Ramos (cell line): Measurements from ENCODE around the gene PCSK5.

Experiments used
- in situ Hi-C: fragments of 300-500 bp; cut with MboI; formaldehyde crosslinking; loops from one replicate; pipeline ENCODE4 v1.14.3; 2022; ENCODE audit warnings: low sequenced_read_pairs; ENCODE audit not compliant: unreplicated experiment

PCSK5 gene

GRCh38 chr9:75993434-75993833 is 103.0 kb downstream of the PCSK5 start:
- in situ Hi-C loops = no loop called here

- in situ Hi-C loops = no loop called here
Measured at GRCh38 chr9:75995066-75995465, 104.6 kb downstream of the PCSK5 start.

GRCh38 chr9:75996726-75997125 is 106.3 kb downstream of the PCSK5 start:
- in situ Hi-C loops = no loop called here

- in situ Hi-C loops = no loop called here
Measured at GRCh38 chr9:75997206-75997605, 106.7 kb downstream of the PCSK5 start.

DNA sequence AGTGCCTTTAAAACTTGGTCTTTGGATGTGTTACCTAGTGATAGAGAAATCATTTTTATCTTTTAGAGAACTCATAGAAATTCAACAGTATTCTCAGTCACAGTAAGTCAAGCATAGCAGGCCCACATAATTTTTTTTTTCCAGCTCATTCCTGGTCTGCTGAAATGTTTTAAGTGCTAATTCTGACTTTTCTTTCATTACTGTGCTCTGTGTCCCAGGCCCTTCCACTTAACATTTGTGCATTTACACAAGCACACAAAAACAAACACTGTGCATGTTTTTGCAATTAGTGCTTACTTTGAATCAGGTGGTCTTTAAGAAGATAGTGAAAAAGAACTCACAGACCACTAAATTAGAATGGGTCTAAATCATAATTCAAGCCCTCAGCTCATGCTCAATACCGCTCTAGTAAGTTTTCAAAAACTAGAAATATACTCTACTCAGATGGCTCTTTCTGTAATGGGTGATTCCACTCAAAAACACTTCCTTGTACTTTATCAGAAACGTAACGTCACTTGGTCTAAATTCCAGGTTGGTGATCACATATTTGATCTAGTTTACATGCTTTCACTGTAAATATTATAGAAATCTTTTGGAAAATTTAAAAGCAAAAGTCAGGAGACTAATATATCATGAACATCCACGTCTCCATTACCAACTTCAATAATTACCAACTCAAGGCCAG is 107.8 kb downstream of the PCSK5 start:
- in situ Hi-C loops = no loop called here

DNA sequence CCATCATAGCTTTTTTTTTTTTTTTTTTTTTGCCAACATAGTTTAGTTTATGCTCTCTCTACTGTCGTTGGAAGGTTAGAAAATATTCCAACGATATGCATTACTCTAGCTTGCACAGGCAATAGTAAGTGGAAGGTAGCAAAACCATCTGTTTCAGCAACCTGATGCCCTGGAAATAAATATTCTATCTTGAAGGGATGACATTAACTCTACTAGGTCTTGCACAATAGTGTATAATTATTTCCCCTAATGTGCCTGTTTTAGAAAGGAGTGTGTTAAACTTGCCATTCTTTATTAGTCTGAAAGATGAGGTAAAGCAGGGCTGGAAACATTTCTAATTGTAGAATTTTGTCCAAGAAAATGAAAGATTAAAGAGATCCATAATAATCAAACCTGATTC is 111.0 kb downstream of the PCSK5 start:
- in situ Hi-C loops = no loop called here

- in situ Hi-C loops = no loop called here
Measured at GRCh38 chr9:76003041-76003440, 112.6 kb downstream of the PCSK5 start.

DNA sequence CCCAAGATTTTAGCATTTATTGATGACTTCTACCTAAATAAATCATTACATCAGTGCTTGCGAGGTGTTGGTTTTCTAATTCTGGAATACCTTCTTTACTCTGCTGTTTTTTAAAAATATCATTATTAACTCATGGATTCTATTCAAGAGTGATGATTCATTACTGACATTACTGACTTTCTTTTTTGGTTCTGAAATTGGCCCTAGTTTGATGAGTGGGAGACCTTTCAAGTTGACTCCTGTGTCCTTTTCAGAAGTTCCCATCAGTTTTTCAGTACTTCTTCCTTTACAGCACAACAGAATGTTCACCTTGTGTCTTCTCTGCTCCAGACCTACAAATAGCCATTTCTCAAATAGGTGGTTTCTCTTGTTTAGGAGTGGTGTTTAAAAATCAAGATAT is 114.1 kb downstream of the PCSK5 start:
- in situ Hi-C loops = no loop called here

DNA sequence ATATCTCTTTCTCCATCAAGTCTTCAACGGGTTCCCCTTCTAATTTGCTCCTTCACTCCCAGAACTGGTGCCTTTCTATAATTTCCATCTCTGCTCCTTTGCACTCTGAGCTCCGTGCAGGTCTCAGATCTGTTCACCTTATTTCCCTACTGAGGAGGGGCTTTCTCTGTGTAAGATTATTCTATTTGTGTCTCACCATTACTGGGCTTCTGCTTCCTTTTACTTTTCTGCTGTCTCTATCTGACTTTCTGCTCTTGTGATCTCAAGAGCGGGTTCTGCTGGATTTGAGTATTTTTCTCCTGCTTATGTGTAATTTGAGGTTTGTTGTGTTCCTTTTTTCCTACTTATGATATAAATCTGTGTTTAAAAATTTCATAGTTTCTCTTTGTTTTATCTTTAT is 117.5 kb downstream of the PCSK5 start:
- in situ Hi-C loops = no loop called here

- in situ Hi-C loops = no loop called here
Measured at GRCh38 chr9:76013809-76014208, 123.3 kb downstream of the PCSK5 start.

DNA sequence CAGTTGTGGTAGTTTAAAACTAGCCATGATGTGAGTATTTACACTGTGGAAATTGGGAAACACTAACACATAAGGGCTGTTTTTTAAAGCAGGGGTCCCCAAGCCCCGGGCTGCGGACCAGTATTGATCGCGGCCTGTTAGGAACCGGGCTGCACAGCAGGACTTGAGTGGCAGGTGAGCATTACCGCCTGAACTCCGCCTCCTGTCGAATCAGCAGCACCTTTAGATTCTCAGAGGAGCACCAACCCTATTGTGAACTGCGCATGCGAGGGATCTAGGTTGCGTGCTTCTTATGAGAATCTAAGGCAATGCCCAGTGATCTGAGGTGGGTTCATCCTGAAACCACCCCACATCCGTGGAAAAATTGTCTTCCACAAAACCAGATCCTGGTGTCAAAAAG is 127.8 kb downstream of the PCSK5 start:
- in situ Hi-C loops = no loop called here

DNA sequence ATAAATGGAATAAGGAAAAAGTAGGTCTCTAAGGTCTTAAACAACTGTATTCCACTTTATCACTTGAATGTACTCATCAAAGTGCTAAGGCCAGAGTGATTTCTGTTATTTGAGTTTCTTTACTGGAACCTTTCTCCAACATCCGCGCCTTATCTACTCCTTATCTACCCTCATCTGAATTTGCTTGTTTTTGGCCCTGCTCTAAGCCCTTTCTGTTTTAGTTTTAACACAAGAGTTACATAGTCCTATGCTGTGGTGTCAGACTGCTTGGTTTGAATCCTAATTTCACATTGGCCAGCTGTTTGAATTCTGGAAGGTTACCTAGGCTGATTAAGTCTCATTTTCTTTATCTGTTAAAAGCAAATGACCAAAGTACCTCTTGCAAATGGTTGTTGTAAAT is 128.3 kb downstream of the PCSK5 start:
- in situ Hi-C loops = no loop called here

DNA sequence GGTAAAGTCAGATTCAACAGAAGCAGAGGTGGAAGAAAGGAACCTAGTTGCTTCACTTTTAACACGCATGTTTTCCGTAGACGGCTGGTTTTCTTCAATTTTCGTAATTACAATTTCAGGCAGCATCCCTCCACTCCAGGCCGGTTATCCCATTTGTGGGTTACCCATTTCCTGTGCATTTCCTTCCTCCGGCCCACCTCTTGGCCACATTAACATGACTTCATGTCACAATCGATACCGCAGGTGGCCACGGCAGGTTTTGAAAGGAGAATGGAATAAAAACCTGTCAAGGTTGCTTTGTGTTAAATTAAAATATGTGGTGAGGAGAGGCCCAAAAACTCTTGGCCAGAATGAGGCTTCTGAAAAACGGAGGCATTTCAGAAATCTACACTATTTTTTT is 130.2 kb downstream of the PCSK5 start:
- in situ Hi-C loops = no loop called here

DNA sequence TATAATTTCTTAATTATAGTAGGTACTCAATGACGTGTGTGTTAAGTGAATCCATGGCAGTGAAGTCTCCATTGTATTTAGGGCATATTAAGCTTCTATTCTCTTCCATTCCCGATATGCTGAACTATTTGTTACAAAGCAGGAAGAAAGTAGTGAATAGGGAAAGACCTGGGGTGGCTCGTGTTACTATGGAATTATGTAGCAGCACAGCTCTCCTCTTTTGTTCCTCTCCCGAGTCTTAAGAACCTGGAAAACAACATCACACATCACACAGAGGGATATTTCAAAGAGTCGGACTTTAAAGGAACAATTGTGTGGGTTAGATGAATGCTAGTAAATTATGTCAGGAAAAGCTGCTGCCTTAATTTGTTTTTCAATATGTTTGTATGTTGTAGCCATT is 131.8 kb downstream of the PCSK5 start:
- in situ Hi-C loops = no loop called here

DNA sequence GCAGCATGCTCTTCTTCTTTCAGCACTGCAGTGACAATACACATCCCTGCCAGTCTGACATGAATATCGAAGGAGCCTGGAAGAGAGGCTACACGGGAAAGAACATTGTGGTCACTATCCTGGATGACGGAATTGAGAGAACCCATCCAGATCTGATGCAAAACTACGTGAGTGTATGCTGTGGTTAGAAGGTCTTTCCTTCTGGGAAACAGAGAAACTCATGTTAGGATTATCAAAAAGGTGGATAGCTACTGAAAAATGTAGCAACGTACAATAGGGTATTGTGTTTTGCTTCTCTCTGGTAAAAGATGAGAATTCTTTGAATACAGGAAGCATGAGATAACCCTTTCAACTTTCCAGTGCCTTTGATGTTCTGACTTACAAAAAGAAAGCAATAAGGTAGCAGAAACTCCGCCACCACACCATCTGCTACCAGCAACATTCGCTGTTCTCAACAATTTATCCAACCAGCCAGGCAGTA is 133.3 kb downstream of the PCSK5 start:
- in situ Hi-C loops = no loop called here

DNA sequence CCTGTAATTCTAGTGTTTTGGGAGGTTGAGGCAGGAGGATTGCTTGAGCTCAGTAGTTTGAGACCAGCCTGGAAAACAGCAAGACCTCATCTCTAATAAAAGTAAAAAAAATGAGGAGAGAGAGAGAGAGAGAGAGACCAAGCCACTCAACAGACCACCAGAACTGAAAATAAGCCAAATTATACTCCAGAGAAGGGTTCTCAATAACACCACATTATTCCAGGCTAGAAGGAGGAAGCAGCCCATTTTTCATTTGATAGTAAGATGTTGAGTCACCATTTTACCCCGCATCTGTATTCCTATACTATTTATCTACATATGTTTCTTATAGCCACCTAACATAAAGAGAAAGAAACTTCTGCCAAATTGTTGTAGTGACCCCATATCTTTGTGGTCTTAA is 134.8 kb downstream of the PCSK5 start:
- in situ Hi-C loops = no loop called here

DNA sequence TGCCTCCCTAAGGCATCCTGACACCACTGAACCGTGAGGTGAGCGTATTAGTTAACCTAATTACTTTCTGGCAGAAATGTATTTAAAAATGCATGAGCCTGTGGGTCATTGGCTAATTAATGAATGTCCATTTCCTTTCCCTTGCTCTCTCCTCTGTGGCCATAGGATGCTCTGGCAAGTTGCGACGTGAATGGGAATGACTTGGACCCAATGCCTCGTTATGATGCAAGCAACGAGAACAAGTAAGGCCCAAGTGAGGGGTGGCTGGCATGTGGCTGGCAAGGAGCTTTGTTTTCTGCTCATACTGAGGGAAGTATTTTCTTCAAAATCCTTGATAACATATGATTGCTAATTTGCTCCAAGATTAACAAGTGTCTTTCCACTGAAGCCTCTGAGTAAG is 136.3 kb downstream of the PCSK5 start:
- in situ Hi-C loops = no loop called here

DNA sequence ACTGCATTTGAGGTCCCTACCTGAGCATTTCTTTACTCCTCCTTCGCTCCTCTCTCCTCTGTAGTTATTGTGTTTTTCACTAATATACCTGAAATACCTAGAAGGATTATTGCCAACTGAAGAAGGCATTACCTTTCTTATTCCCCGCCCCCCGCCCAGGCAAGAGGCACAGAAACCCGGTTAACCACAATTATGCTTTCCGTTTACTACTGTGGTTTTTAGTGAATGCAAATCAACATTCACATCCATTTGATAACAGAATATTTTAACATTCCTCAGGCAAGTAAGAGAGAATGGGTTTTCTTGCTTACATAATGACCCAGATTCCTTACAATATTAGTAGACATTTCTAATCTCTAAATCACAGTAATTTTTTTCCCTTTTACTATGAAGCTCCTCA is 136.9 kb downstream of the PCSK5 start:
- in situ Hi-C loops = no loop called here

- in situ Hi-C loops = no loop called here
Measured at GRCh38 chr9:76027861-76028260, 137.4 kb downstream of the PCSK5 start.

DNA sequence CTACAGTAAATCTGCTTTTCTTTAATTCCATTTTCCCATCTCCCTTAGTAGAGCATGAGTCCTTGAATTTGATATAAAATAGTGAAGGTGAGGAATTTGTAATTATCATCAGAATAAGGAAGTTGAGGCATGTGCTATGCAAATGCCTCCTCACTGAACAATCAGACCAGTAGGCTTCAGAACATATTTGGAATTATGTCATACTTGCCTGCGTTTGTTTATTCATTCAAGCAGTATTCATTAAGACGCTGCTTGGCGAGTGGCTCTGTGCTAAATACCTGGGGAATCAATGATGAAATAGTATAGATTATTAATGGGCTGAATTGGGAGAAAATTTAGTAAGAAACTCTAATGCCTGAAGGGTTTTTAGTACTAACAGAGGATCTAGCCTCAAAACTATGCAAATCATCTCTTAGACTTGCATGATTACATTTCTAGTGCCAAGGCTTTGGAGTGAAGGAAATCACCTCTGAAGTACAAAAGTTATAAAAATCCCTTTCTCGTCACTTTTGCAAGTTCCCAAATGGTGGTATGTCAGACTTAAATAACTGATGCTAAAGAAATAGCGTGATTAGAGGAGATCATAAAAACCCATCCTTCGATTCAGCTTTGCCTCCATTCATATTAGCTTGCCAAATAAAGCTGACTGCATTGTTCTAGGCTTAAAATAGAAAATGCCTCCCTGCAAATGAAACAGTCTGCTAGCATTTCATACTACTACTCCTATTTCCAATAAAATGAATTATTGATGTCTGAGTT is 141.7 kb downstream of the PCSK5 start:
- in situ Hi-C loops = no loop called here

DNA sequence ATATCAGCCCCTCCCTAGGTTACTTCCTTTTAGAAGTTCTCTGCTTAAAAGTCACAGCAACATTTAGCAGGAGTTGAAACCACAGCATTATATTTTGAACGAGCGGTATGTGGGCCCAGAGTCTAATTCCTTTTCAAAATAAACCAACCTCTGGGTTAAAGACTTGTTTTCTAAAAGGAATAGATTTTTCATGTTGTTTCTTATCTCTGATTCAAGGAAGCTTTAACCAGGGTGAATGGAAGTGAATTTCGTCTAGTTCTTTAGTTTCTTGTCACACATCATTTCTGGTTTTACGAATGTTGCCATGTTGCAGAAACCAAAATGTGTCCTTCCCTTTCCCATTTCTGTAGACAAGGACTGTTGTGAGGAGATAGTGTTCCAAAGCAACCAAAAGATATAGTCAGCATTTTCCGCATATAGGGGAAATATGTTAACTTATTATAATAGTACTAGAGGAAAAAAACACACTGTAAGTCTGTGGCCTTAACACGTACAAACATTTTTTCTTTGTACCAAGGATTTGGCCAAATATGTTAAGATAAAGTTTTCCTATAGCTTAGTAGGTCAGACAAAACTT is 142.4 kb downstream of the PCSK5 start:
- in situ Hi-C loops = no loop called here

DNA sequence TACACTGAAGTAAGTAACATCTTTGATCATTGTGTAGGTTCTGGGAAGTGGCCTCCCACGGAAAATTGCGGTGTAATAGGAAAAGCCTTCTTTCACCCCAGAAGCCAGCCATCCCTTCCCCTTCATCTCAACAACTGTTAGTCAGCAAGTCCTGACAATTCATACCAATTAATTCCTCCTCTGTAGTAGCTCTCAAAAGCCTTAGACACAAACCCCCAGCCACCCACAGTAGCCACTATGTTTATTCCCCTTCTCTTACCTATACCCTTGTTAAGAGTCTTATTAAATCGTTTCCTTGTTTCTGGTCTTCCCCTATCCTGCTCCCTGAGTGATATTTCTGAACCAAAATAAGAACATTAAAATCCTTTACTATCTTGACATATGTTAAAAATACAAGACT is 143.6 kb downstream of the PCSK5 start:
- in situ Hi-C loops = no loop called here
